GM12878 (cell line): ENCODE measurements around the gene LAT. TPM values are rescaled to one million over a fixed set of nuclear protein-coding genes. Genes with fewer than 3 reads are reported as not detected.
"Not testable (repeated sequence)": the region's sequence is repeated elsewhere in the genome, so short reads cannot be mapped to it uniquely, and the experiment has no call there.

ENCODE experiments used
- ATAC-seq: fragments of 200-7000 bp; cut with Tn5 transposase; 3 replicates; pipeline ENCODE4 v1.9.1; 2020; ENCODE audit warnings: mild to moderate bottlenecking, moderate library complexity
- BruUV-seq: library from RNA; stranded (reverse); fragments of 400-500 nt; replicated peaks from 2 replicates; lab custom pipeline; 2021; lab: Mats Ljungman, UMichigan
- CTCF ChIA-PET: fragments of 300-600 bp; sonication (Branson Sonifier 250); formaldehyde crosslinking; extraction: SDS; loops from one replicate; lab custom pipeline; 2021; ENCODE audit warnings: inconsistent platforms; lab: Yijun Ruan, JAX
- POLR2A ChIA-PET: fragments of 350-600 bp; formaldehyde crosslinking; extraction: SDS; loops from one replicate; lab custom pipeline; 2021; ENCODE audit warnings: inconsistent platforms; lab: Charles Lee
- RAD21 ChIA-PET: fragments of 300-600 bp; sonication (Branson Sonifier 250); formaldehyde crosslinking; loops from one replicate; lab custom pipeline; 2023; ENCODE audit warnings: antibody characterized with exemption; ENCODE audit not compliant: unreplicated experiment; lab: Charles Lee
- SMC1A ChIA-PET: fragments of 300-600 bp; sonication (Branson Sonifier 250); formaldehyde crosslinking; loops from one replicate; lab custom pipeline; 2023; ENCODE audit not compliant: unreplicated experiment, uncharacterized antibody; lab: Charles Lee
- DNase-seq: peaks from one replicate; pipeline ENCODE4 v3.0.0-alpha.2; 2011; ENCODE audit warnings: low read depth, low spot score
- FAIRE-seq: peaks from 3 replicates; lab custom pipeline; 2011; peaks lifted over from hg19 to GRCh38; lab: Jason Lieb, UNC
- H2AFZ ChIP-seq: 2 replicates; pipeline ENCODE4 v1.6.0; 2011; ENCODE audit warnings: low read depth, low read length, control low read depth; ENCODE audit not compliant: control insufficient read depth
- H3K27ac ChIP-seq: 2 replicates; pipeline ENCODE4 v1.5.1; 2011; ENCODE audit warnings: control low read depth; ENCODE audit not compliant: control insufficient read depth, insufficient read depth
- H3K27me3 ChIP-seq, 2 experiments: replicated peaks in 1 of 2; 2 replicates each; pipeline versions ENCODE4 v1.6.0 to v1.6.1; 2011; ENCODE audit warnings: low read length in 1 of 2; ENCODE audit not compliant: control insufficient read depth in 2 of 2, insufficient read depth in 2 of 2
- H3K36me3 ChIP-seq, 2 experiments: 2 replicates each; pipeline ENCODE4 v1.5.1; 2011; ENCODE audit warnings: low read length in 1 of 2; ENCODE audit not compliant: control insufficient read depth in 2 of 2, insufficient read depth in 2 of 2
- H3K4me1 ChIP-seq: 2 replicates; pipeline ENCODE4 v1.6.1; 2011; ENCODE audit warnings: mild to moderate bottlenecking, low read length, moderate library complexity, mixed read lengths; ENCODE audit not compliant: control insufficient read depth, insufficient read depth
- H3K4me2 ChIP-seq: 2 replicates; pipeline ENCODE4 v1.6.0; 2011; ENCODE audit warnings: control low read depth; ENCODE audit not compliant: control insufficient read depth, insufficient read depth
- H3K4me3 ChIP-seq: fragments of 200-600 bp; sonication (generic); 2 replicates; pipeline ENCODE4 v1.5.1; 2016
- H3K79me2 ChIP-seq: 2 replicates; pipeline ENCODE4 v1.6.0; 2011; ENCODE audit warnings: low read length; ENCODE audit not compliant: control insufficient read depth, insufficient read depth
- H3K9ac ChIP-seq: 2 replicates; pipeline ENCODE4 v1.8.0; 2011; ENCODE audit warnings: low read length, control low read depth, mixed read lengths; ENCODE audit not compliant: control insufficient read depth, insufficient read depth
- H3K9me3 ChIP-seq: replicated peaks from 3 replicates; pipeline ENCODE4 v1.5.1; 2011; ENCODE audit warnings: mild to moderate bottlenecking, low read length; ENCODE audit not compliant: control insufficient read depth, insufficient read depth
- H4K20me1 ChIP-seq: 2 replicates; pipeline ENCODE4 v1.6.0; 2011; ENCODE audit not compliant: control insufficient read depth, insufficient read depth
- BMI1 ChIP-seq: fragments of 450-650 bp; IDR thresholded peaks from 2 replicates; pipeline ENCODE4 v1.6.1; 2016; ENCODE audit warnings: mild to moderate bottlenecking, moderate library complexity, borderline replicate concordance
- BRCA1 ChIP-seq: IDR thresholded peaks from 2 replicates; pipeline ENCODE4 v1.6.1; 2011; ENCODE audit warnings: low read depth, low read length, improper control_type of control experiment
- CTCF ChIP-seq, 3 experiments: IDR thresholded peaks in 2 of 3; conservative IDR thresholded peaks in 1 of 3; 2 replicates each; pipeline ENCODE4 v1.5.1; 2011; ENCODE audit warnings: low read depth in 3 of 3, low read length in 3 of 3, mild to moderate bottlenecking in 3 of 3, control low read depth in 2 of 3, moderate library complexity in 2 of 3, inconsistent platforms in 1 of 3, mixed read lengths in 1 of 3; ENCODE audit not compliant: control insufficient read depth in 2 of 3, insufficient read depth in 1 of 3; ENCODE audit errors: extremely low read depth in 1 of 3
- EED ChIP-seq: sonication (generic); IDR thresholded peaks from 2 replicates; pipeline ENCODE4 v1.6.1; 2016; ENCODE audit warnings: antibody characterized with exemption, low read depth
- EP300 ChIP-seq, 2 experiments: fragments of 150-350 bp in 1 of 2; IDR thresholded peaks; 2 replicates each; pipeline ENCODE4 v1.6.1; 2011 to 2012; ENCODE audit warnings: low read depth in 2 of 2, low read length in 2 of 2, borderline replicate concordance in 1 of 2, improper control_type of control experiment in 1 of 2, inconsistent platforms in 1 of 2; ENCODE audit not compliant: control insufficient read depth in 1 of 2
- FOS ChIP-seq: IDR thresholded peaks from 3 replicates; pipeline ENCODE4 v1.6.1; 2011; ENCODE audit warnings: borderline replicate concordance; ENCODE audit not compliant: insufficient read length; ENCODE audit errors: extremely low read depth
- HDAC2 ChIP-seq: fragments of 200-600 bp; sonication (generic); IDR thresholded peaks from 2 replicates; pipeline ENCODE4 v1.6.1; 2017
- HDGF ChIP-seq: fragments of 450-650 bp; IDR thresholded peaks from 2 replicates; pipeline ENCODE4 v1.6.1; 2016; ENCODE audit warnings: antibody characterized with exemption
- IKZF2 ChIP-seq, 2 experiments: fragments of 450-650 bp; IDR thresholded peaks; 2 replicates each; pipeline ENCODE4 v1.6.1; 2017; ENCODE audit warnings: mild to moderate bottlenecking in 2 of 2, moderate library complexity in 2 of 2
- LARP7 ChIP-seq: fragments of 450-650 bp; IDR thresholded peaks from 2 replicates; pipeline ENCODE4 v1.6.1; 2017; ENCODE audit warnings: mild to moderate bottlenecking
- PAX5 ChIP-seq: IDR thresholded peaks from 2 replicates; pipeline ENCODE4 v1.6.1; 2011; ENCODE audit warnings: low read depth, low read length, borderline replicate concordance
- RFX5 ChIP-seq: IDR thresholded peaks from 2 replicates; pipeline ENCODE4 v1.6.1; 2011; ENCODE audit warnings: low read depth, low read length, improper control_type of control experiment
- SMC3 ChIP-seq: IDR thresholded peaks from 2 replicates; pipeline ENCODE4 v1.6.1; 2011; ENCODE audit warnings: low read length, improper control_type of control experiment, borderline replicate concordance
- SPI1 ChIP-seq: IDR thresholded peaks from 2 replicates; pipeline ENCODE4 v1.6.1; 2011; ENCODE audit warnings: low read depth, mild to moderate bottlenecking, low read length, moderate library complexity, borderline replicate concordance; ENCODE audit not compliant: insufficient read depth
- STAT1 ChIP-seq: fragments of 450-650 bp; conservative IDR thresholded peaks from 2 replicates; pipeline ENCODE4 v1.6.1; 2014; ENCODE audit warnings: antibody characterized with exemption, mild to moderate bottlenecking
- TCF3 ChIP-seq: IDR thresholded peaks from 2 replicates; pipeline ENCODE4 v1.6.1; 2012; ENCODE audit warnings: low read depth, mild to moderate bottlenecking, low read length, borderline replicate concordance; ENCODE audit not compliant: insufficient read depth
- WGBS: methylation state at CpG from one replicate; pipeline ENCODE4 v1.1.6; 2016; ENCODE audit warnings: low lambda C conversion rate; ENCODE audit not compliant: insufficient replicate concordance, insufficient coverage; ENCODE audit errors: missing lambda C conversion rate; 5-methylcytosine and 5-hydroxymethylcytosine counted together
- in situ Hi-C: fragments of 300-500 bp; cut with MboI; formaldehyde crosslinking; loops from 9 replicates; pipeline ENCODE4 v1.14.3; 2018; ENCODE audit warnings: mixed read lengths
- intact Hi-C: fragments of 100-400 bp; cut with micrococcal nuclease; formaldehyde crosslinking; loops from one replicate; pipeline ENCODE4 v1.14.2; 2022; ENCODE audit not compliant: unreplicated experiment
- polyA plus RNA-seq, 11 experiments: library from polyadenylated mRNA; depleted of rRNA in 4 of 11; unstranded in 6 of 11; stranded (reverse) in 5 of 11; fragments of >200 nt; fragmentation: Nextera tagmentation in 4 of 11; fragmentation: Illumina TruSeq in 1 of 11; extraction: Ambion mirVana in 4 of 11; extraction: Trizol in 1 of 11; gene quantifications; 1 replicate in 1 of 11; 2 replicates in 10 of 11; pipeline versions ENCODE4 v1.2.1 to v1.2.3, GENCODE V29; 2011 to 2016; ENCODE audit warnings: inconsistent platforms in 2 of 11, missing spikeins in 2 of 11, low read depth in 1 of 11
- total RNA-seq, 4 experiments: library from RNA; depleted of rRNA in 3 of 4; stranded (reverse); fragments of >200 nt in 3 of 4; fragmentation: Illumina TruSeq in 1 of 4; extraction: Trizol in 1 of 4; gene quantifications; 2 replicates each; pipeline versions ENCODE4 v1.2.1 to v1.2.3, GENCODE V29; 2013 to 2021

LAT gene
- total and polyA plus RNA-seq, 10 of the 15 experiments (the other 5 are each of a cell fraction or from before 2014, with no cell fraction given): 0.39 to 6.9 (median 2.0) TPM

- H3K4me2 ChIP-seq, BruUV-seq, intact Hi-C loops, H3K79me2 ChIP-seq, H3K27me3 ChIP-seq, DNase-seq, H3K9me3 ChIP-seq, H3K4me3 ChIP-seq, H3K9ac ChIP-seq, SMC1A ChIA-PET, RAD21 ChIA-PET, H3K36me3 ChIP-seq, H2AFZ ChIP-seq, H3K27ac ChIP-seq, ATAC-seq, H3K4me1 ChIP-seq, H4K20me1 ChIP-seq, in situ Hi-C loops, FAIRE-seq: not testable (repeated sequence)
- 74% methylated on average over 2 of the region's 2 CpGs for WGBS
- CTCF ChIA-PET: interaction anchor here (1.8 kb wide), 1 partner anchor 8 kb away, joined by 10 read pairs; no protein-coding TSS in a partner anchor
- POLR2A ChIA-PET: interaction anchor here (0.6 kb wide), 1 partner anchor 888 kb away, joined by 3 read pairs; no protein-coding TSS in a partner anchor
Measured at GRCh38 chr16:28969696-28970095, 15.2 kb upstream of the LAT start.

GRCh38 chr16:28974007-28974436, 10.8 kb upstream of the LAT start:
- Histone ChIP-seq H3K4me2 (peak overlapping the region; percentile 96), H2AFZ (peak overlapping the region; percentile 87), H3K9ac (peak overlapping the region; percentile 87), H3K9me3 (no peaks in the 10 kb centered on the region), H4K20me1 (no peaks in the 10 kb centered on the region), H3K27me3 (no peaks in the 10 kb centered on the region), H3K4me3 (peak overlapping the region; percentile 92), H3K36me3 (no peaks in the 10 kb centered on the region; a peak in 1 of 4 replicates), H3K79me2 (peaks cover 8% of the 10 kb centered on the region), H3K4me1 (peaks cover 4% of the 10 kb centered on the region), H3K27ac (peak overlapping the region; percentile 56)
- BruUV-seq: TSS peak; percentile 99
- intact Hi-C loops (no loop called here), in situ Hi-C loops (no loop called here)
- RAD21 ChIA-PET: interaction anchor here (0.8 to 1.9 kb wide), 5 partner anchors 11 to 101 kb away, joined by 3 to 10 read pairs (median 6); partner anchors contain the start of gene LAT
- FAIRE-seq (no peak), ATAC-seq (peak; percentile 46), DNase-seq (no peak)
- SMC1A ChIA-PET: interaction anchor here (0.9 to 2.0 kb wide), 10 partner anchors 10 to 152 kb away, joined by 3 to 6 read pairs (median 3); partner anchors contain the start of genes CD19 and NFATC2IP
- 1% methylated on average over 17 of the region's 17 CpGs for WGBS
- CTCF ChIA-PET: interaction anchor here (0.7 to 2.5 kb wide), 14 partner anchors 9 to 1085 kb away, joined by 3 to 12 read pairs (median 4); no protein-coding TSS in a partner anchor
- POLR2A ChIA-PET: interaction anchor here (0.5 to 1.4 kb wide), 8 partner anchors 11 to 116 kb away, joined by 3 to 8 read pairs (median 3); partner anchors contain the start of genes LAT and NFATC2IP
- TF ChIP-seq EP300 (IDR thresholded peaks at IDR 0.05; ENCODE audit: borderline replicate concordance in 1 of 2, control insufficient read depth in 1 of 2, low read depth in 2 of 2, low read length in 2 of 2): no peak
- TF ChIP-seq HDGF: no peak
- TF ChIP-seq STAT1: no peak
- TF ChIP-seq HDAC2: no peak
- no peak for TF ChIP-seq LARP7
- peak in 1 of 2 experiments; percentile 70; a peak in 3 of 4 replicates for TF ChIP-seq IKZF2 (IDR thresholded peaks at IDR 0.05)
- TF ChIP-seq EED: peak; percentile 58
- TF ChIP-seq CTCF (IDR thresholded peaks at IDR 0.05 in 2 of 3, conservative IDR thresholded peaks at IDR 0.05 in 1 of 3; ENCODE audit: control insufficient read depth in 2 of 3, extremely low read depth in 1 of 3, insufficient read depth in 1 of 3, low read depth in 3 of 3, low read length in 3 of 3): peak; percentile 48 to 56 (median 50)
- TF ChIP-seq PAX5: no peak
- TF ChIP-seq FOS: no peak
- TF ChIP-seq TCF3: no peak
- TF ChIP-seq BMI1: no peak
- TF ChIP-seq SPI1: no peak
- no peak for TF ChIP-seq RFX5
- peak; percentile 37; the same call in 1 of the 2 replicates for TF ChIP-seq SMC3
- no peak for TF ChIP-seq BRCA1
